ENCODE data around the gene ORAI1. TPM values are rescaled to one million over a fixed set of nuclear protein-coding genes. Genes with fewer than 3 reads are reported as not detected.
A peak's percentile ranks its signal among the peaks of the same experiment; 100 is the strongest.
"Not testable (repeated sequence)": the region's sequence is repeated elsewhere in the genome, so short reads cannot be mapped to it uniquely, and the experiment has no call there.

Gene ORAI1
- total RNA-seq, 1 experiment from 2014 or later, result 24.7 TPM

DNA sequence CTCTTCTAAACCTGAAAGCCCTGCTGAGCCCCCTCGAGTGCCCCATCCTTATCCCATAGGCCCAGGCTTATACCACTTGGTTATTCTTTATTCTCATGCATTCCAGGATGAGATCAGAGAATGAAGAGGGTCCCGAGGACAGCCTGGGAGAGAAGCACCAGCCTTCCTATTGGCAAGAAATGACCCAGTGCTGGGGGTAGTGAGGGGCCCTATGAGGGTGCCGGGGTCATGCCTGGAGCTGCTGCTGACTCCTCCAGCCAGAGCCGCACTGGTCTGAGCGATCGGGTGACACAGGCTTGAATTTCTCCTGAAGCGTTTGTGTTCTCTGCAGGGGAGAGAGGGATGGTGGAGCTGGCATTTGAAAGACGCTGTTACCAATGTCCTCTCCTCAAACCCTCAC is 25.0 kb downstream of the ORAI1 start:
- Histone ChIP-seq H3K27me3 (ENCODE audit: control insufficient read depth, insufficient read depth, low read length) (no peaks in the 10 kb centered on the region), H3K4me3 (ENCODE audit: insufficient read depth, low read depth, low read length) (no peak overlapping the region), H3K36me3 (replicated peaks; ENCODE audit: control insufficient read depth, insufficient read depth, low read length) (no peaks in the 10 kb centered on the region)
- peak; percentile 38 for DNase-seq

GRCh38 chr12:121652767-121653497 is 26.6 kb downstream of the ORAI1 start:
- no peak overlapping the region for H3K4me3 ChIP-seq (ENCODE audit: insufficient read depth, low read depth, low read length)
- no peaks in the 10 kb centered on the region for H3K36me3 ChIP-seq (replicated peaks; ENCODE audit: control insufficient read depth, insufficient read depth, low read length)
- peak; percentile 53 for DNase-seq
- H3K27me3 ChIP-seq (ENCODE audit: control insufficient read depth, insufficient read depth, low read length), result no peaks in the 10 kb centered on the region

DNA sequence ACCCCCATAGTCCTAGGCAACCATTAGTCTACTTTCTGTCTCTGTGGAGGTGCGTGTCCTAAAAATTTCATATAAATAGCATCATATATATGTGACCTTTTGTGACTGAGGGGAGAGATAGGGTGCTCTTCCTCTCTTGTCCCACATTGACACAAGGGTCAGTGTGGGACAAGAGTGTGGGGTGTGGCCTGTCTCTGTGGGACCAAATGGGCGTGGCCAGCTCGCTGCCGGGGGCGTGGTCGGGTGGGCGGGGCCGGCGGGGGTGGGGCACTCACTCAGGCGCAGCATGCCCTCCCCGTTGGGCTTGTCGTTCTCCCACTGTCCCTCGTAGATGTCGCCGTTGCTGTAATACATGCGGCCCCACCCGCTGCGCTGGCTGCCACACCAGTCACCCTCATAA is 27.7 kb downstream of the ORAI1 start:
- H3K27me3 ChIP-seq (ENCODE audit: control insufficient read depth, insufficient read depth, low read length), result no peaks in the 10 kb centered on the region
- H3K36me3 ChIP-seq (replicated peaks; ENCODE audit: control insufficient read depth, insufficient read depth, low read length), result no peaks in the 10 kb centered on the region
- DNase-seq, result peak; percentile 87
- no peak overlapping the region for H3K4me3 ChIP-seq (ENCODE audit: insufficient read depth, low read depth, low read length)

DNA sequence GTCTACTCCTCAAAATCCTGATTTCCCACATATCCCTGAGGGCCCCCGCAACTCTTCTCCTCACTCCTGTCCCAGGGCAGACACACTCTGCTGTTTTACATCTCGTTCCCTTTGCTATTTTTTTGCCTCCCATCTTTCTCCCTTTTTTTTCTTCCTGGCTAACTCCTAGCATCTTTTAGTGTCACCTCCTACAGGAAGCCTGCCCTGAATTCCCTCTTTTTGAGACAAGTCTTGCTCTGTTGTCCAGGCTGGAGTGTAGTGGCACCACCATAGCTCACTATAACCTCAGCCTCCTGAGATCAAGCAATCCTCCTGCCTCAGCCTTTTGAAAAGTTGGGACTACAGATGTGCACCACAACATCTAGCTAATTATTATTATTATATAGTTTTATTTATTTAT is 29.8 kb downstream of the ORAI1 start:
- H3K4me3 ChIP-seq (ENCODE audit: insufficient read depth, low read depth, low read length), result no peak overlapping the region
- no peaks in the 10 kb centered on the region for H3K27me3 ChIP-seq (ENCODE audit: control insufficient read depth, insufficient read depth, low read length)
- H3K36me3 ChIP-seq (replicated peaks; ENCODE audit: control insufficient read depth, insufficient read depth, low read length), result no peaks in the 10 kb centered on the region
- DNase-seq, result no peak

- no peaks in the 10 kb centered on the region for H3K27me3 ChIP-seq (ENCODE audit: control insufficient read depth, insufficient read depth, low read length)
Measured at GRCh38 chr12:121657305-121658008, 31.1 kb downstream of the ORAI1 start.

DNA sequence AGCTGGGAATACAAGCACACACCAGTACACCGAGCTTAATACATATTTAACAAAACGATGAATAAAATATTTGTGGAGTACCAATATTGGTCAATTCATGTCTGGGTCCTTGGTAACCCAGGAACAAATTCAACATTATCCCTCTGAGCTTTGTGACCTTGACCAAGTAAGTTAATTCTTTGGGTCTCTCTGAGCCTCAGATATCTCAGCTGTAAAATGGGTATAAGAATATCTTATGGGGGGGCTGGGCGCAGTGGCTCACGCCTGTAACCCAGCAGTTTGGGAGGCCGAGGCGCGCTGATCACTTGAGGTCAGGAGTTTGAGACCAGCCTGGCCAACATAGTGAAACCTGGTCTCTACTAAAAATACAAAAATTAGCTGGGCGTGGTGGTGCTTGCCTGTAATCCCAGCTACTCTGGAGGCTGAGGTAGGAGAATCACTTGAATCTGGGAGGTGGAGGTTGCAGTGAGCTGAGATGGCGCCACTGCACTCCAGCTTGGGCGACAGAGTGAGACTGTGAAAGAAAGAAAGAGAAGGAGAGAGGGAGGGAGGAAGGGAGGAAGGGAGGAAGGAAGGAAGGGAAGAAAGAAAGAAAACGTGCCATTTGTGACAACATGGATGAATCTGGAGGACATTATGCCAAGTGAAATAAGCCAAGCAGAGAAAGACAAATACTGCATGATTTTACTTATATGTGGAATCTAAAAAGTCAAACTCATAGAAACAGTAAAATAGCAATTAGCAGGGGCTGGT is 35.2 kb downstream of the ORAI1 start:
- not testable (repeated sequence) for DNase-seq; H3K27me3 ChIP-seq (ENCODE audit: control insufficient read depth, insufficient read depth, low read length); H3K36me3 ChIP-seq (replicated peaks; ENCODE audit: control insufficient read depth, insufficient read depth, low read length); H3K4me3 ChIP-seq (ENCODE audit: insufficient read depth, low read depth, low read length)

More at GRCh38 chr12:121657305-121658008, 31.1 kb downstream of the ORAI1 start:
- Histone ChIP-seq H3K36me3 (replicated peaks; ENCODE audit: control insufficient read depth, insufficient read depth, low read length) (no peaks in the 10 kb centered on the region), H3K4me3 (ENCODE audit: insufficient read depth, low read depth, low read length) (no peak overlapping the region)
- DNase-seq, result no peak

DNA sequence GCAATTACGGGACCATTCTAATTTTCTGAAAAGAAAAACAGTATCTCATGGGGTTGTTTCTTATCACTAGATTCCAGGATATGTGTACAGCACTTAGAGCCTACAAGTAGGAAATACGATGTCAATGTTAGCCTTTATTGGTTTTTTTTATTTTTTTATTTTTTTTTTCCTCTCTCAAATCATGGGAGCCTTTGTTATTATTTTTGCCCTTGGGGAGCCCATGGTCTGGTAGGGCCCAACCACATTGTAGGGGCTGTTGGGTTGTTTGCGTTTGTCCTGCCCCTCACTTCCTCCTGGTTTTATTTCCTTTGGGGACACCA is 37.2 kb downstream of the ORAI1 start:
- Histone ChIP-seq H3K36me3 (replicated peaks; ENCODE audit: control insufficient read depth, insufficient read depth, low read length) (no peaks in the 10 kb centered on the region; the same call in 1 of the 2 replicates), H3K4me3 (ENCODE audit: insufficient read depth, low read depth, low read length) (no peak overlapping the region), H3K27me3 (ENCODE audit: control insufficient read depth, insufficient read depth, low read length) (no peaks in the 10 kb centered on the region)
- no peak for DNase-seq

DNA sequence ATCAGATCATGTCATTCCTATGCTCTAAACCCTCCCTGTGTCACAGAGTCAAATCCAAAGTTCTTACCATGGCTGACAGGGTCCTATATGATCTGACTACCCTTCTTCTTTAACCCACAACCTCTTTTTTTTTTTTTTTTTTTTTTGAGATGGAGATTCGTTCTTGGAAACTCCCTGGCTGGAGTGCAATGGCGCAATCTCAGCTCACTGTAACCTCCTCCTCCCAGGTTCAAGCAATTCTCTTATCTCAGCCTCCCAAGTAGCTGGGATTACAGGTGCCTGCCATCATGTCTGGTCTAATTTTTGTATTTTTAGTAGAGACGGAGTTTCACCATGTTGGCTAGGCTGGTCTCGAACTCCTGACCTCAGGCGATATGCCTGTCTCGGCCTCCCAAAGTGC is 40.5 kb downstream of the ORAI1 start:
- H3K36me3 ChIP-seq (replicated peaks; ENCODE audit: control insufficient read depth, insufficient read depth, low read length); DNase-seq; H3K4me3 ChIP-seq (ENCODE audit: insufficient read depth, low read depth, low read length); H3K27me3 ChIP-seq (ENCODE audit: control insufficient read depth, insufficient read depth, low read length): not testable (repeated sequence)

DNA sequence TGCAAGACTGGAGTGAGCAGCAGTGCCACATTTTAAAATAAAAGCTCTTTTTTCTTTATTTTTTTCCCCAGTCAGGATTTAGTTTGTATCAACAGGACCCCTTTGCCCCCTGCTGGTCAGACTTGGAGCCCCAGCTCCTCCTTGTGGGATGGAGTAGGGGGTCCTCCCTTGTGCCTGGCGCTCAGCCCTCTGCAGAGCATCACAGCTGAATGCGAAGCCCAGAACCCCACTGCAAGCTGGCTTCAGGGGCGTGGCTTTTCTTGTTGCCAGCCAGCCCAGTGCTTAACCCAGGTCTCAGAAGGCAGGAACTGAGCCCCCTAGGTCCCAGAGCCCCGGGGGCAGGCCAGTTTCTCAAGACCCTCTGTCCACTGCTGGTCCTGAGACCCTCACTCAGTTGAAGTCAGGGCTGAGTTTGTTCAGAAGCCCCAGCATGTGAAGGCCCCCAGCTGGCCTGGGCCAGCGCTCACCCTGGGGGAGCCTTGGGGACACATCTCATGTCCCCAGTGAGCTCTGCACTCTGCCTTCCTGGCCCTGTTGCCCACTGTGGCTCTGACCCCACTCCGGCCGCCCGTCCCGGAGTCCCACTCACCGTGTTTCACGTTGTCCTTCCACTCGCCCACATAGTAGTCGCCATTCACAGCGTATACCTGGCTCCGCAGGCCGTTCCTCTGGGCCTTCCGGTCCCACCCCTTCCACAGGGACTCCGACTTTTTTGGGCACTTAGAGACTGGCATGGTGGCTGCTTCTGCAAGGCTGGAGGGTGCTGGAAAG is 42.6 kb downstream of the ORAI1 start:
- H3K4me3 ChIP-seq (ENCODE audit: insufficient read depth, low read depth, low read length), result no peak overlapping the region
- no peaks in the 10 kb centered on the region; the same call in 1 of the 2 replicates for H3K36me3 ChIP-seq (replicated peaks; ENCODE audit: control insufficient read depth, insufficient read depth, low read length)
- peak; percentile 85 for DNase-seq
- no peaks in the 10 kb centered on the region for H3K27me3 ChIP-seq (ENCODE audit: control insufficient read depth, insufficient read depth, low read length)

DNA sequence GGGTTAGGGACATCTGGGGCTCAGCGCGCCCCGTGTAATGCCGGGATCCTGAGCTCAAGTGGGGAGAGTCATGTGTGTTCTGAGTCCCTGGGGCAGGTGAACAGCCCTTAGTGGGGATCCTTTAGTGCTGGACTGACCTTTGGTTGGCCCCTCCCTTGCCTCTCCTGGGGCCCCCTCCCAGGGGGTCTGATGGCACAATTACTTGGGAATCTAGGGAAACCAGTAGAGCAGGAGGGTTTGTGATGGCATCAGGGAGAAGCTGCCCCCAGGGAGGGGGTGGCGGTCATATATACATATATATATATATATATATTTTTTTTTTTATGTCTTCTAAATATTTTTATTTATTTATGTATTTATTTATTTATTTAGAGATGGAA is 43.2 kb downstream of the ORAI1 start, which contains the start of gene MORN3:
TSS of gene MORN3 (minus strand) at position 134 of the 380 bp plus-strand sequence. CDS start 171 bp downstream, outside the sequence.
- no peak for DNase-seq
- no peaks in the 10 kb centered on the region; the same call in 1 of the 2 replicates for H3K36me3 ChIP-seq (replicated peaks; ENCODE audit: control insufficient read depth, insufficient read depth, low read length)
- no peaks in the 10 kb centered on the region for H3K27me3 ChIP-seq (ENCODE audit: control insufficient read depth, insufficient read depth, low read length)
- H3K4me3 ChIP-seq (ENCODE audit: insufficient read depth, low read depth, low read length), result no peak within 1 kb of the TSS

- H3K36me3 ChIP-seq (replicated peaks; ENCODE audit: control insufficient read depth, insufficient read depth, low read length), result no peaks in the 10 kb centered on the region
- DNase-seq, result peak; percentile 70
- H3K27me3 ChIP-seq (ENCODE audit: control insufficient read depth, insufficient read depth, low read length), result no peaks in the 10 kb centered on the region
- peak overlapping the region; percentile 42 for H3K4me3 ChIP-seq (ENCODE audit: insufficient read depth, low read depth, low read length)
Measured at GRCh38 chr12:121673013-121673511, 46.7 kb downstream of the ORAI1 start.

DNA sequence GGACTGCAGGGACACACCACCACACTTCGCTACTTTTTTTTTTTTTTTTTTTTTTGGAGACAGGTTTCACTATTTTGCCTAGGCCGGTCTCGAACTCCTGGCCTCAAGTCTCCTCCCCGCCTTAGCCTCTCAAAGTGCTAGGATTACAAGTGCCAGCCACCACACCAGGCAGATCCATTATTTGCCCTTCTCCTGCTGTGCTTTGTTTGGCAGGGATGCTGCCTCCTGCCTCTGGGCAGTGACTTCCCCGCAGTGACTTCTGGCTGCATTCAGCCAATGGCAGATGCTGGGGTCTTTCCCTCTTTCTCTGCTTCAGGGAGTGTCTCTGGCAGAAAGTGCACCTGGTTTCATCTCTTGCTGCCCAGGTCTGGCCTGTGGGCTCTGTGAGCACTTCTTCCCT is 49.9 kb downstream of the ORAI1 start:
- peak; percentile 56 for DNase-seq

DNA sequence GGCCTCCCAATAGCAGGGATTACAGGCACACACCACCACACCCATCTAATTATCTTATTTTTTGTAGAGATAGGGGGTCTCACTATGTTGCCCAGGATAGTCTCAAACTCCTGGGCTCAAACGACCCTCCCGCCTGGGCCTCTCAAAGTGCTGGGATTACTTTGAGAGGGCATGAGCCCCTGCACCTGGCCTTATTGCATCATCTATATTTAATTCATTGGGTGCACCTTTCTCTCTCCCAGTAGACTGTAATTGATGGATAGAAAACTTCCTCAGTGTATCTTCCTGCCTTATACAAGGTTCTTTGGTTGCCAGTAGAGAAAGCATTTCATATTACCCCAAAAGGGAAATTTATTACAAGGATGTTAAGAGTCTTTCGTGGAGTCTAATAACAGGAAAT is 52.0 kb downstream of the ORAI1 start:
- H3K4me3 ChIP-seq (ENCODE audit: insufficient read depth, low read depth, low read length), result no peak overlapping the region

More for the DNA sequence above, 49.9 kb downstream of the ORAI1 start:
- no peaks in the 10 kb centered on the region for H3K27me3 ChIP-seq (ENCODE audit: control insufficient read depth, insufficient read depth, low read length)
- no peaks in the 10 kb centered on the region for H3K36me3 ChIP-seq (replicated peaks; ENCODE audit: control insufficient read depth, insufficient read depth, low read length)
- H3K4me3 ChIP-seq (ENCODE audit: insufficient read depth, low read depth, low read length), result no peak overlapping the region

DNA sequence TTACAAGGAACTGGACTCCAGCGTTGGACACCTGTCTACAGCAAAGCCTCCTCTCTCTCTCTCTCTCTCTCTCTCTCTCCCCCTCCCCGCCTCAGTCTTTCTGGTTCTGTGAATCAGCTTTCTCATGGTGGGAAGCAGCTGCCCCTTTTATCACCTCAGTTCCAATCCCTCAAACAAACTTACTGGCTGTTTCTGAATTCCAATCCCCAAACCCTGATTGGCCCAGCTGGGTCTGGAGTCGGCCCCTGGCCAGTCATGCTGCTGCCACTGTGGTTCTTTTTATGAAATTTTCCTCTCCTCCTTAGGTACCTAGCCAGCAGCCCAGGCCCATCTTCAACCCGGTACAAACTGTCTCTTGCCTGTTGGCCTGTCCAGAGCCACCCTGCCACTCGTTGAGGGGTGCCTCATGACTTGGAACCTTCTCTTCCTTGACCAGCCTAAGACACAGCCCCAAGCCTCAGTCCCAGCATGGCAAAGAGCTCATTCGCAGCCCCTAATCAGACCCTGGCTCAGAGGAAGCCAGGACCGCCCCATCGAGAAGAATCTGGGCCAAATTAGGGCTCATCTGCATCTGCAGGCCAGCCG is 52.5 kb downstream of the ORAI1 start:
- no peaks in the 10 kb centered on the region for H3K36me3 ChIP-seq (replicated peaks; ENCODE audit: control insufficient read depth, insufficient read depth, low read length)
- DNase-seq, result peak; percentile 43
- H3K27me3 ChIP-seq (ENCODE audit: control insufficient read depth, insufficient read depth, low read length), result no peaks in the 10 kb centered on the region
- H3K4me3 ChIP-seq (ENCODE audit: insufficient read depth, low read depth, low read length), result no peak overlapping the region

More for the DNA sequence above, 52.0 kb downstream of the ORAI1 start:
- Histone ChIP-seq H3K36me3 (replicated peaks; ENCODE audit: control insufficient read depth, insufficient read depth, low read length) (no peaks in the 10 kb centered on the region), H3K27me3 (ENCODE audit: control insufficient read depth, insufficient read depth, low read length) (no peaks in the 10 kb centered on the region)
- DNase-seq, result no peak

Measured in H7 (cell line).